ENCODE measurements around the gene NPAS2. TPM values are rescaled to one million over a fixed set of nuclear protein-coding genes. Genes with fewer than 3 reads are reported as not detected.

NPAS2 gene
- total and polyA plus RNA-seq, 2 donors (not counting 1 experiment from before 2014, with no cell fraction given), result 3.6 to 4.9 TPM

DNA sequence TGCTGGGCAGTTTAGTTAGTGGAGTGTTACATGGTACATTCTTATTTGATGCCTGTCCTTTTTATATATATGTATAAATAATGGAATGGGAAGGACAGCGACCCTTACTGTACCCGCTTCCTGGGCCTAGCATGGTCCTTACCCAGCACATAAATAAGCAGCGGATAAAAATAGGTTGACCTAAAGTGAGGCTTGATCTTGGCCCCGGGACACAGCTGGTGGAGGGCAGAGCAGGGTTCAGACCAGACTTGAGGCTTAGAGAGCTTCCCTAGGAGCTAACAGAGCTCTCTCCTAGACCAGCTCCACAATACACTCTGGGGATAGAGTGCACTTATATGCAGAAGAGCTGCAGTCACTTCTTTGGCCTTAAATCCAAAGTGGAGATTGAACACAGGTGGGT lies 135.3 kb downstream of the NPAS2 start:
- Histone ChIP-seq H3K27me3 (ENCODE audit: control insufficient read depth, insufficient read depth, low read length) (no peaks in the 10 kb centered on the region), H3K27ac (ENCODE audit: insufficient read depth, low read length) (no peak overlapping the region), H3K79me2 (ENCODE audit: control insufficient read depth, insufficient read depth, low read length) (no peaks in the 10 kb centered on the region), H3K9ac (ENCODE audit: insufficient read depth, low read length) (no peak overlapping the region), H3K36me3 (ENCODE audit: control insufficient read depth, insufficient read depth, low read length) (no peaks in the 10 kb centered on the region), H4K20me1 (ENCODE audit: control insufficient read depth, extremely low read depth, insufficient read depth, low read length) (no peaks in the 10 kb centered on the region), H3K4me3 (replicated peaks in 1 of 4; ENCODE audit: control extremely low read depth in 1 of 4, insufficient read depth in 1 of 4, low read depth in 3 of 4, low read length in 4 of 4) (no peak overlapping the region), H3K9me3 (ENCODE audit: control insufficient read depth, insufficient read depth, low read depth, low read length) (no peaks in the 10 kb centered on the region), H2AFZ (ENCODE audit: low read length) (no peak overlapping the region), H3K4me1 (ENCODE audit: control insufficient read depth, extremely low read depth, insufficient read depth, low read length) (peaks cover 3% of the 10 kb centered on the region), H3K4me2 (ENCODE audit: extremely low read depth, insufficient read depth, low read length) (no peak overlapping the region)
- no peak for TF ChIP-seq EZH2 (IDR thresholded peaks at IDR 0.05; ENCODE audit: low read length, missing control alignments)
- TF ChIP-seq, protein P1, sequence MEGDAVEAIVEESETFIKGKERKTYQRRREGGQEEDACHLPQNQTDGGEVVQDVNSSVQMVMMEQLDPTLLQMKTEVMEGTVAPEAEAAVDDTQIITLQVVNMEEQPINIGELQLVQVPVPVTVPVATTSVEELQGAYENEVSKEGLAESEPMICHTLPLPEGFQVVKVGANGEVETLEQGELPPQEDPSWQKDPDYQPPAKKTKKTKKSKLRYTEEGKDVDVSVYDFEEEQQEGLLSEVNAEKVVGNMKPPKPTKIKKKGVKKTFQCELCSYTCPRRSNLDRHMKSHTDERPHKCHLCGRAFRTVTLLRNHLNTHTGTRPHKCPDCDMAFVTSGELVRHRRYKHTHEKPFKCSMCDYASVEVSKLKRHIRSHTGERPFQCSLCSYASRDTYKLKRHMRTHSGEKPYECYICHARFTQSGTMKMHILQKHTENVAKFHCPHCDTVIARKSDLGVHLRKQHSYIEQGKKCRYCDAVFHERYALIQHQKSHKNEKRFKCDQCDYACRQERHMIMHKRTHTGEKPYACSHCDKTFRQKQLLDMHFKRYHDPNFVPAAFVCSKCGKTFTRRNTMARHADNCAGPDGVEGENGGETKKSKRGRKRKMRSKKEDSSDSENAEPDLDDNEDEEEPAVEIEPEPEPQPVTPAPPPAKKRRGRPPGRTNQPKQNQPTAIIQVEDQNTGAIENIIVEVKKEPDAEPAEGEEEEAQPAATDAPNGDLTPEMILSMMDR (conservative IDR thresholded peaks at IDR 0.05 in 1 of 2, IDR thresholded peaks at IDR 0.05 in 1 of 2; ENCODE audit: low read depth in 1 of 2, low read length in 2 of 2), result no peak
- no peak for DNase-seq (ENCODE audit: low read depth in 2 of 2)

DNA sequence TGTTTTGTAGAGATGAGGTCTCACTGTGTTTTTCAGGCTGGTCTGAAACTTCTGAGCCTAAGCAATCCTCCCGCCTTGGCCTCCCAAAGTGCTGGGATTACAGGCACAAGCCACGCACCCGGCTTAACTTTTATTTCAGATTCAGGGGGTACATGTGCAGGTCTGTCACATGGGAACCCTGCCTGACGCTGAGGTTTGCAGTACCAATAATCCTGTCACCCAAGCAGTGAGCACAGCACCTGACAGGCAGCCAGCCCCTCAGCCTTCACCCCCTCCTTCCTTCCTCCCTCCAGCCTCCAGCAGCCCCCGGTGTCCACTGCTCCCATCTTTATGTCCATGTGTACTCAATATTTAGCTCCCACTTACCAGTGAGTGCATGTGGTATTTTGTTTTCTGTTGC lies 136.1 kb downstream of the NPAS2 start:
- no peaks in the 10 kb centered on the region for H3K79me2 ChIP-seq (ENCODE audit: control insufficient read depth, insufficient read depth, low read length)
- H3K9ac ChIP-seq (ENCODE audit: insufficient read depth, low read length), result no peak overlapping the region
- H3K4me2 ChIP-seq (ENCODE audit: extremely low read depth, insufficient read depth, low read length), result no peak overlapping the region
- H2AFZ ChIP-seq (ENCODE audit: low read length), result no peak overlapping the region
- no peak overlapping the region for H3K27ac ChIP-seq (ENCODE audit: insufficient read depth, low read length)
- no peaks in the 10 kb centered on the region for H3K36me3 ChIP-seq (ENCODE audit: control insufficient read depth, insufficient read depth, low read length)
- H3K4me1 ChIP-seq (ENCODE audit: control insufficient read depth, extremely low read depth, insufficient read depth, low read length), result peaks cover 3% of the 10 kb centered on the region
- H3K27me3 ChIP-seq (ENCODE audit: control insufficient read depth, insufficient read depth, low read length), result no peaks in the 10 kb centered on the region
- no peaks in the 10 kb centered on the region for H4K20me1 ChIP-seq (ENCODE audit: control insufficient read depth, extremely low read depth, insufficient read depth, low read length)
- TF ChIP-seq, protein P1 (conservative IDR thresholded peaks at IDR 0.05 in 1 of 2, IDR thresholded peaks at IDR 0.05 in 1 of 2; ENCODE audit: low read depth in 1 of 2, low read length in 2 of 2), result no peak
- no peak for TF ChIP-seq EZH2 (IDR thresholded peaks at IDR 0.05; ENCODE audit: low read length, missing control alignments)
- no peak overlapping the region for H3K4me3 ChIP-seq (replicated peaks in 1 of 4; ENCODE audit: control extremely low read depth in 1 of 4, insufficient read depth in 1 of 4, low read depth in 3 of 4, low read length in 4 of 4)
- DNase-seq (ENCODE audit: low read depth in 2 of 2), result no peak
- H3K9me3 ChIP-seq (ENCODE audit: control insufficient read depth, insufficient read depth, low read depth, low read length), result no peaks in the 10 kb centered on the region

DNA sequence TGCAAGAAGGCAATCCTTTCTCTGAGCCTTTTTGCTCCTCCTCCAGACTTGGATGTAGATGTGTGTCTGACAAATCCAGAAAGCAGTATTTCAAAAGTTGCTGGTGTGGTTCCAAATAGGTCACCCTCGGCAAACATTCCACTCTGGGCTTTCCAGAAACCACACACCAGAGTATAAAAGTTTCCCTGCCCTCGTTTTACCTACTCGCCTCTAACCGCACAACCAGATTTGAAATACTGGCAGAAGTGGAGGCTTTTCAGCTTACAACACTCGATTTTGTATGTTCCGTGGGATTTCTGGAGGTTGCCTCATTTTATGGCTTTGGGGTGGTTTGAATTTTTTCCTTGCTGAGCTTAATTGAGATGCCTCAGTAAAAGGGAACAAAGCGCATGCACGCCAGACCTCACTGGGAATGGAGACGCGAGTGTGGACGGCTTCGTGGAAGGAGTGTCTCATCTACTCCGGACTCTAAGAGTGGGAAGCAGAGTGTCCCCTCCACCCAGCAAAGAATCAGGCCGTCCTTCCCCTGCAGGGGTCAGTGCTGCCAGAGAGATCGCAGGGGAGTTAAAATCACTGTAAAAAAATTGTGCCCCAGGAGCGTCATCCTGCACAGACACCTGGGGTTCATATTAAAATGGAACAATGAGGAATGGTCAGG lies 138.2 kb downstream of the NPAS2 start:
- peak overlapping the region; percentile 77 for H3K4me2 ChIP-seq (ENCODE audit: extremely low read depth, insufficient read depth, low read length)
- H3K9ac ChIP-seq (ENCODE audit: insufficient read depth, low read length), result no peak overlapping the region

More for the DNA sequence above, 138.2 kb downstream of the NPAS2 start:
- H3K27ac ChIP-seq (ENCODE audit: insufficient read depth, low read length), result no peak overlapping the region
- no peaks in the 10 kb centered on the region for H3K36me3 ChIP-seq (ENCODE audit: control insufficient read depth, insufficient read depth, low read length)
- no peaks in the 10 kb centered on the region for H3K79me2 ChIP-seq (ENCODE audit: control insufficient read depth, insufficient read depth, low read length)
- peak; percentile 94 to 95 for DNase-seq (ENCODE audit: low read depth in 2 of 2)
- no peak overlapping the region for H2AFZ ChIP-seq (ENCODE audit: low read length)
- H3K9me3 ChIP-seq (ENCODE audit: control insufficient read depth, insufficient read depth, low read depth, low read length), result no peaks in the 10 kb centered on the region
- peak overlapping the region in 1 of 4 experiments; percentile 0 for H3K4me3 ChIP-seq (replicated peaks in 1 of 4; ENCODE audit: control extremely low read depth in 1 of 4, insufficient read depth in 1 of 4, low read depth in 3 of 4, low read length in 4 of 4)
- no peak for TF ChIP-seq EZH2 (IDR thresholded peaks at IDR 0.05; ENCODE audit: low read length, missing control alignments)
- TF ChIP-seq, protein P1 (conservative IDR thresholded peaks at IDR 0.05 in 1 of 2, IDR thresholded peaks at IDR 0.05 in 1 of 2; ENCODE audit: low read depth in 1 of 2, low read length in 2 of 2), result peak; percentile 6 to 15
- H3K27me3 ChIP-seq (ENCODE audit: control insufficient read depth, insufficient read depth, low read length), result no peaks in the 10 kb centered on the region
- H3K4me1 ChIP-seq (ENCODE audit: control insufficient read depth, extremely low read depth, insufficient read depth, low read length), result peaks cover 3% of the 10 kb centered on the region
- no peaks in the 10 kb centered on the region for H4K20me1 ChIP-seq (ENCODE audit: control insufficient read depth, extremely low read depth, insufficient read depth, low read length)
